ENCODE data around the gene TUT1. TPM values are rescaled to one million over a fixed set of nuclear protein-coding genes. Genes with fewer than 3 reads are reported as not detected.
"Not testable (repeated sequence)": the region's sequence is repeated elsewhere in the genome, so short reads cannot be mapped to it uniquely, and the experiment has no call there.

The TUT1 gene
- total and polyA plus RNA-seq, 2 experiments from 2014 or later = 6.1 to 12.1 TPM

DNA sequence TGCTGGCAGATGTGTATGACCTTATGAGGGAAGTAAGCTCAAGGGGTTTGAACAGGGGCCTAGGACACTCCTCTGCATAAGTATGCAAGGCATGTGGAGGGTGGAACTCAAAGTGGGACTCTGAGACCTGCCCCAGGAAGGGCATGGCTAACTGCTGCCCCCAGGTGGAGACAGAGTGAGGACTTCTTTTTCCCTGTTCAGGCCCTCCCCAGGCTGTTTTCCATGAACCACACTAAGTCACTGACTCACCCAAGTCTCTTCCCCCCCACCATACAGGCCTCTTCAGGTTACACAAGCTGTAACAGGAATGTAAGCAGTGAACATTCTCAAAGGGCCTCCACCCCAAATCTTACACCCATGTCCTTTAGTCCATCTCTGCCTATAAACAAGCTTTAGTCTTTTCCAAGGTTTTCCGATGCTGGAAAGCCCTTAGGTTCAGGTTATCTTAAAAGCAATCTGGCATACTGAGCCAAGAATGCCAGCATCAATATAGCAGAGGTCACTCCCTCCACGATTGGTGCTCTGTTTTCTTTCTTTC lies 30.7 kb downstream of the TUT1 start:
- Histone ChIP-seq H3K36me3 (ENCODE audit: low read depth) (peaks cover 44% of the 10 kb centered on the region), H3K4me2 (ENCODE audit: unreplicated experiment) (peak overlapping the region; percentile 54), H3K4me3 (peak overlapping the region; percentile 20; the same call in 1 of the 2 replicates), H3K9me3 (ENCODE audit: low read depth) (no peaks in the 10 kb centered on the region), H2AFZ (no peak overlapping the region), H3K9ac (peak overlapping the region; percentile 61), H3K9me2 (ENCODE audit: insufficient read depth) (no peaks in the 10 kb centered on the region), H3K4me1 (ENCODE audit: insufficient read depth) (peaks cover 41% of the 10 kb centered on the region), H3K27ac (peak overlapping the region; percentile 86), H3K27me3 (replicated peaks; ENCODE audit: insufficient read depth) (no peaks in the 10 kb centered on the region), H3K79me2 (ENCODE audit: insufficient read depth) (peaks cover 64% of the 10 kb centered on the region), H3F3A (ENCODE audit: insufficient read depth) (peaks cover 73% of the 10 kb centered on the region), H4K20me1 (ENCODE audit: insufficient read depth) (no peaks in the 10 kb centered on the region; the same call in 1 of the 2 replicates)
- peak; percentile 98 for DNase-seq
- in situ Hi-C loops (cut with MboI) = no loop called here
- TF ChIP-seq EZH2 (IDR thresholded peaks at IDR 0.05; ENCODE audit: insufficient read depth, poor library complexity, severe bottlenecking) (no peak), EZH2phosphoT487 (IDR thresholded peaks at IDR 0.05; ENCODE audit: insufficient read depth, low read depth) (no peak)
- 12 to 16% methylated on average over 2 of the region's 2 CpGs for WGBS, 2 experiments (ENCODE audit: low coverage in 1 of 2, low lambda C conversion rate in 2 of 2, missing lambda C conversion rate in 2 of 2)

DNA sequence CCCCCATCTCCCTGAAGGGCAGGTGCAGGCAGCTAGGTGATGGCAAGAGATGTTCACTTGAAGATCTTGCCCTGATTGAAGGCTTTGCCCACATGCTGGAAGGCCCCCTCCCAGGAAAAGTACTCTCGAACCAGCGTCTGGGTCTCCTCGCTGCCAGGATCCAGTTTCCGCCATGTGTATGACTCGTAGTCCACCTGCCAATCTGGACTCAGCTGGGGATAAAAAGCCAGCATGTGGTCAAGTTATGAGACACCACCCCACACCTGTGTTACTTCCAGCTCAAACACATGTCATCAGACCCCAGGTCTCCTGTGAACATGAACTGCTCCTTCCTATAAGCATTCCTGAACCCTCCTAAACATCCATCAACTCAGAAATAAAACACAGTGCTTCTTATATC lies 31.7 kb downstream of the TUT1 start:
- Histone ChIP-seq H3F3A (ENCODE audit: insufficient read depth) (peaks cover 73% of the 10 kb centered on the region), H3K79me2 (ENCODE audit: insufficient read depth) (peaks cover 64% of the 10 kb centered on the region), H3K27ac (peak overlapping the region; percentile 25; the same call in 1 of the 2 replicates), H3K36me3 (ENCODE audit: low read depth) (peaks cover 35% of the 10 kb centered on the region), H3K4me1 (ENCODE audit: insufficient read depth) (peaks cover 51% of the 10 kb centered on the region)
- not testable (repeated sequence) for H3K9ac ChIP-seq; H3K4me3 ChIP-seq; H3K9me3 ChIP-seq (ENCODE audit: low read depth); H3K9me2 ChIP-seq (ENCODE audit: insufficient read depth); DNase-seq; H3K4me2 ChIP-seq (ENCODE audit: unreplicated experiment); H2AFZ ChIP-seq; H4K20me1 ChIP-seq (ENCODE audit: insufficient read depth); H3K27me3 ChIP-seq (replicated peaks; ENCODE audit: insufficient read depth)
- in situ Hi-C loops (cut with MboI) = loop anchor here (10.0 kb wide), 1 partner anchor 165 kb away; no protein-coding TSS in a partner anchor
- 57 to 67% methylated on average over 5 of the region's 5 CpGs for WGBS, 2 experiments (ENCODE audit: low coverage in 1 of 2, low lambda C conversion rate in 2 of 2, missing lambda C conversion rate in 2 of 2)

DNA sequence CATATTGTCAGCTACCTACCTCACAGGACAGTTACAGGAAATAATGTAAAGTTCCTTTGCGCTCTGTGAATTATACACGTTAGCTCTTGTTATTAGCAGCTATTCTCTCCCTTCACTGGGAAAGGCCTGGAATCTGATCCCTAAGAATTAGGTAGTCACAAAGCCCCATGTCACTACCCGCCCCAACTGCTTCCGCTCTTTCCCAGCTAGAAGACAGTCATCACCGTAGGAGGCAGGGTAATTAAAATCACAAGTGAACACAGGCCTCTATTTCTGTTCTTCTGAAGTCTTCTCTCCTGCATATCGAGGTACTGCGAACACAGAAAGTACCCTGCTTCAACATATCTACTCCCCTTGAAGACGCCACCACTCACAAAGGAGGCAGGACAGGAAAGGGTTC lies 32.1 kb downstream of the TUT1 start:
- no peaks in the 10 kb centered on the region for H3K9me3 ChIP-seq (ENCODE audit: low read depth)
- H3K36me3 ChIP-seq (ENCODE audit: low read depth) = peaks cover 35% of the 10 kb centered on the region
- TF ChIP-seq EZH2phosphoT487 (IDR thresholded peaks at IDR 0.05; ENCODE audit: insufficient read depth, low read depth) = no peak
- no peak for TF ChIP-seq EZH2 (IDR thresholded peaks at IDR 0.05; ENCODE audit: insufficient read depth, poor library complexity, severe bottlenecking)
- no peaks in the 10 kb centered on the region; the same call in 1 of the 2 replicates for H4K20me1 ChIP-seq (ENCODE audit: insufficient read depth)
- H3K4me2 ChIP-seq (ENCODE audit: unreplicated experiment) = no peak overlapping the region
- peak overlapping the region; percentile 25; the same call in 1 of the 2 replicates for H3K27ac ChIP-seq
- peaks cover 64% of the 10 kb centered on the region for H3K79me2 ChIP-seq (ENCODE audit: insufficient read depth)
- H3F3A ChIP-seq (ENCODE audit: insufficient read depth) = peaks cover 78% of the 10 kb centered on the region
- WGBS, 2 experiments (ENCODE audit: low coverage in 1 of 2, low lambda C conversion rate in 2 of 2, missing lambda C conversion rate in 2 of 2) = 78 to 83% methylated on average over 8 of the region's 8 CpGs
- in situ Hi-C loops (cut with MboI) = loop anchor here (10.0 kb wide), 1 partner anchor 164 kb away; no protein-coding TSS in a partner anchor
- no peak overlapping the region for H3K9ac ChIP-seq
- H3K9me2 ChIP-seq (ENCODE audit: insufficient read depth) = no peaks in the 10 kb centered on the region
- H3K4me3 ChIP-seq = no peak overlapping the region
- no peak for DNase-seq
- no peaks in the 10 kb centered on the region for H3K27me3 ChIP-seq (replicated peaks; ENCODE audit: insufficient read depth)
- H2AFZ ChIP-seq = no peak overlapping the region
- peaks cover 55% of the 10 kb centered on the region for H3K4me1 ChIP-seq (ENCODE audit: insufficient read depth)

DNA sequence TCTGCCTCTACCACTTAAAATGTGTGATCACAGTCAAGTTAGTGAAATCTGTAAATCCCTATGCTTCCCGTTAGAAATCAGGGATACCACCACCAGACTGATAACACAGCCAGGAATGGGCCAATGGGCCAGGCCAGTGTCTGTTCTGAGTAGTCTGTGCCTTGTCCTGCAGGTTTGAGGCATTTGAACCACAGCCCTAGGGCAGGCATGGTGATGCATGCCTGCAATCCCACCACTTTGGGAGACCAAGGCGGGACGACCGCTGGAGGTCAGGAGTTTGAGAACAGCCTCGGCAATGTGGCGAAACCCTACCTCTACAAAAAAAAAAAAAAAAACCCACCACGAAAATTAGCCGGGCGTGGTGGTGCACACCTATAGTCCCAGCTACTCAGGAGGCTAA lies 32.7 kb downstream of the TUT1 start:
- no peaks in the 10 kb centered on the region; the same call in 1 of the 2 replicates for H4K20me1 ChIP-seq (ENCODE audit: insufficient read depth)
- no peak for TF ChIP-seq EZH2phosphoT487 (IDR thresholded peaks at IDR 0.05; ENCODE audit: insufficient read depth, low read depth)
- no peak for TF ChIP-seq EZH2 (IDR thresholded peaks at IDR 0.05; ENCODE audit: insufficient read depth, poor library complexity, severe bottlenecking)
- peaks cover 77% of the 10 kb centered on the region for H3F3A ChIP-seq (ENCODE audit: insufficient read depth)
- no peak overlapping the region for H2AFZ ChIP-seq
- 75 to 90% methylated on average over 9 of the region's 9 CpGs for WGBS, 2 experiments (ENCODE audit: low coverage in 1 of 2, low lambda C conversion rate in 2 of 2, missing lambda C conversion rate in 2 of 2)
- peaks cover 31% of the 10 kb centered on the region for H3K36me3 ChIP-seq (ENCODE audit: low read depth)
- H3K4me2 ChIP-seq (ENCODE audit: unreplicated experiment) = no peak overlapping the region
- peaks cover 58% of the 10 kb centered on the region for H3K4me1 ChIP-seq (ENCODE audit: insufficient read depth)
- no peaks in the 10 kb centered on the region for H3K9me2 ChIP-seq (ENCODE audit: insufficient read depth)
- in situ Hi-C loops (cut with MboI) = loop anchor here (10.0 kb wide), 1 partner anchor 164 kb away; no protein-coding TSS in a partner anchor
- H3K27ac ChIP-seq = peak overlapping the region; percentile 25; the same call in 1 of the 2 replicates
- peaks cover 60% of the 10 kb centered on the region for H3K79me2 ChIP-seq (ENCODE audit: insufficient read depth)
- no peak overlapping the region for H3K9ac ChIP-seq
- DNase-seq = no peak
- no peaks in the 10 kb centered on the region for H3K27me3 ChIP-seq (replicated peaks; ENCODE audit: insufficient read depth)
- no peak overlapping the region for H3K4me3 ChIP-seq
- no peaks in the 10 kb centered on the region for H3K9me3 ChIP-seq (ENCODE audit: low read depth)

All from GM23248 (cell line).